ENCODE results near the gene ATOSA.

ATOSA gene

GRCh38 chr15:52710050-52710707 is 31.0 kb upstream of the ATOSA start:
- TF ChIP-seq HDGF (IDR thresholded peaks at IDR 0.05; ENCODE audit: borderline replicate concordance) (no peak), LEF1 (IDR thresholded peaks at IDR 0.05; ENCODE audit: borderline replicate concordance) (no peak), ELF4 (IDR thresholded peaks at IDR 0.05) (no peak), ARNT (IDR thresholded peaks at IDR 0.05) (no peak), FOXK2 (IDR thresholded peaks at IDR 0.05) (no peak), FOXA1 (IDR thresholded peaks at IDR 0.05) (no peak), ZNF384 (IDR thresholded peaks at IDR 0.05) (no peak), CTBP1 (IDR thresholded peaks at IDR 0.05; ENCODE audit: borderline replicate concordance) (no peak), SP1 (IDR thresholded peaks at IDR 0.05) (no peak), BHLHE40 (IDR thresholded peaks at IDR 0.05; ENCODE audit: borderline replicate concordance) (no peak), SUZ12 (IDR thresholded peaks at IDR 0.05) (no peak), NFRKB (IDR thresholded peaks at IDR 0.05) (no peak), FOXM1 (IDR thresholded peaks at IDR 0.05; ENCODE audit: borderline replicate concordance) (no peak), L3MBTL2 (conservative IDR thresholded peaks at IDR 0.05) (no peak), TARDBP (IDR thresholded peaks at IDR 0.05) (no peak)
- TF ChIP-seq, protein P1, sequence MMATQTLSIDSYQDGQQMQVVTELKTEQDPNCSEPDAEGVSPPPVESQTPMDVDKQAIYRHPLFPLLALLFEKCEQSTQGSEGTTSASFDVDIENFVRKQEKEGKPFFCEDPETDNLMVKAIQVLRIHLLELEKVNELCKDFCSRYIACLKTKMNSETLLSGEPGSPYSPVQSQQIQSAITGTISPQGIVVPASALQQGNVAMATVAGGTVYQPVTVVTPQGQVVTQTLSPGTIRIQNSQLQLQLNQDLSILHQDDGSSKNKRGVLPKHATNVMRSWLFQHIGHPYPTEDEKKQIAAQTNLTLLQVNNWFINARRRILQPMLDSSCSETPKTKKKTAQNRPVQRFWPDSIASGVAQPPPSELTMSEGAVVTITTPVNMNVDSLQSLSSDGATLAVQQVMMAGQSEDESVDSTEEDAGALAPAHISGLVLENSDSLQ (IDR thresholded peaks at IDR 0.05), result no peak
- no peak for DNase-seq (ENCODE audit: extremely low spot score)
- ChIA-PET POLR2A (interaction anchor here (1.0 to 1.6 kb wide), 2 partner anchors 8 to 18 kb away, joined by 3 to 4 read pairs; no protein-coding TSS in a partner anchor), CTCF (no interaction called here)

DNA sequence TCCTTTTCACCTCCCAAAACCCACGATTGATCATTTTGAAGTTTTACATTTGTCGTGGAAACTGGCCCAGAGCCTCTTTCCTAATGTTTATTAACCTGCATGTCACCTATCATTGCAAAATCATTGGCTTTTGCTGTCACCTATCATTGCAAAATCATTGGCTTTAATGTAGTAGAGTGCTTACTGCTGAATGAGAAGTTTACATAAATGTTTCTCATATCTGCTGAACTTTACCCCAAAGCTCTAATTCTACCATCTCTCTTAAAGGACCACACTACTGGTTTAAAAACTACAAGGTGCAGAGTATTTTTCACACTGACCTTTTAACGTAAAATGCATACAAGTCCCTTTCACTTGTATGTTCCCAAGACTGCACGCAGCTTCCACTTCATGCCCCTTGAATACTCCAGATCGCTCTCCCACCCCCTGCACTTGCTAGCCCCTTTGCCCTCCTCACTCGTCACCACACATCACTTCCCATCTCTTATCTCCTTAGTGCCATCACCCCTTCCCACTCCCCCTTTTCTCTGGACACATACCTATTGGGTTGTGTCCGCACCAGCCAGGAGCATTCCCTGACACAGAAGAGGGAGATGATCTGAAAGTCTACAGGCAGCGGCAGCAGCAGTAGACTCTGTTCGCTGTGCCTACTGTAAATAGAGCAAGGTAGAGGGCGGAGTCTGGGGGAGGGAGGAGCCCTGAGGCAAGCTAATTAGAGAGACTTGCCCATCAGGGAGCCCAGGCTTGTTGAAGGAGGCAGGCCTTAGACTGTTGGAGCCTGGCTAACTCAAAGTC is 30.2 kb upstream of the ATOSA start:
- CTCF ChIA-PET, result no interaction called here
- peak; percentile 46 for DNase-seq (ENCODE audit: extremely low spot score)
- TF ChIP-seq LEF1 (IDR thresholded peaks at IDR 0.05; ENCODE audit: borderline replicate concordance) (no peak), FOXK2 (IDR thresholded peaks at IDR 0.05) (no peak), ZNF384 (IDR thresholded peaks at IDR 0.05) (no peak), HDGF (IDR thresholded peaks at IDR 0.05; ENCODE audit: borderline replicate concordance) (no peak), L3MBTL2 (conservative IDR thresholded peaks at IDR 0.05) (no peak), SUZ12 (IDR thresholded peaks at IDR 0.05) (no peak), FOXM1 (IDR thresholded peaks at IDR 0.05; ENCODE audit: borderline replicate concordance) (no peak), SP1 (IDR thresholded peaks at IDR 0.05) (no peak), ELF4 (IDR thresholded peaks at IDR 0.05) (no peak), ARNT (IDR thresholded peaks at IDR 0.05) (no peak), CTBP1 (IDR thresholded peaks at IDR 0.05; ENCODE audit: borderline replicate concordance) (no peak), NFRKB (IDR thresholded peaks at IDR 0.05) (no peak), BHLHE40 (IDR thresholded peaks at IDR 0.05; ENCODE audit: borderline replicate concordance) (no peak), TARDBP (IDR thresholded peaks at IDR 0.05) (no peak), FOXA1 (IDR thresholded peaks at IDR 0.05) (no peak)
- TF ChIP-seq, protein P1 (IDR thresholded peaks at IDR 0.05), result no peak

DNA sequence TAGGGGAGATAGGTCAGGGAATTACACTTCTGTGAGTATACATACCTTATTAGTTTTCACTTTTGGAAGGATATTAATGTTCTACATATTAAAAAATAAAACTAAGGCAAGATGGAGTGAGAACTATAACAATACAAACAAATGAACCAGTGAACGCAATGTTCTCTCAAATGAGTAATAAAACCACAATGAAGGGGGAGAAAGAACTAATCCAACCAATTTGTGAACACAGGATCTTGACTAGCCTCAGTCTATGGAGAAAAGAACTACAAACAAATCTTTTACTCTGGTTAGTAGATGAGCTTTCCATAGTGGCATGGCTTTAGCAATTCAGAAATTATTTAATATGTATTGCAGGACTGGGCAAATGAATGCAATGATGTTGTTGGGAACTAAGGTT is 26.9 kb upstream of the ATOSA start:
- TF ChIP-seq FOXK2 (IDR thresholded peaks at IDR 0.05) (no peak), BHLHE40 (IDR thresholded peaks at IDR 0.05; ENCODE audit: borderline replicate concordance) (no peak)
- DNase-seq (ENCODE audit: extremely low spot score), result no peak
- ChIA-PET CTCF (no interaction called here), POLR2A (no interaction called here)

More for the DNA sequence above, 30.2 kb upstream of the ATOSA start:
- POLR2A ChIA-PET, result interaction anchor here (1.0 to 1.6 kb wide), 2 partner anchors 9 to 17 kb away, joined by 3 to 4 read pairs; no protein-coding TSS in a partner anchor

- ChIA-PET POLR2A (no interaction called here), CTCF (no interaction called here)
- no peak for DNase-seq (ENCODE audit: extremely low spot score)
- TF ChIP-seq HDGF (IDR thresholded peaks at IDR 0.05; ENCODE audit: borderline replicate concordance) (no peak), FOXM1 (IDR thresholded peaks at IDR 0.05; ENCODE audit: borderline replicate concordance) (no peak), BHLHE40 (IDR thresholded peaks at IDR 0.05; ENCODE audit: borderline replicate concordance) (no peak), LEF1 (IDR thresholded peaks at IDR 0.05; ENCODE audit: borderline replicate concordance) (no peak), SP1 (IDR thresholded peaks at IDR 0.05) (no peak)
- TF ChIP-seq, protein P1 (IDR thresholded peaks at IDR 0.05), result no peak
These were observed 23.2 kb upstream of the ATOSA start for GRCh38 chr15:52702390-52702789.

- ChIA-PET CTCF (no interaction called here), POLR2A (no interaction called here)
- no peak for DNase-seq (ENCODE audit: extremely low spot score)
- no peak for TF ChIP-seq ELF4 (IDR thresholded peaks at IDR 0.05)
- TF ChIP-seq NFRKB (IDR thresholded peaks at IDR 0.05), result no peak
- TF ChIP-seq FOXM1 (IDR thresholded peaks at IDR 0.05; ENCODE audit: borderline replicate concordance), result no peak
- no peak for TF ChIP-seq SP1 (IDR thresholded peaks at IDR 0.05)
- no peak for TF ChIP-seq CTBP1 (IDR thresholded peaks at IDR 0.05; ENCODE audit: borderline replicate concordance)
- TF ChIP-seq L3MBTL2 (conservative IDR thresholded peaks at IDR 0.05), result no peak
- no peak for TF ChIP-seq SUZ12 (IDR thresholded peaks at IDR 0.05)
These were observed 20.3 kb upstream of the ATOSA start for GRCh38 chr15:52699457-52699856.

DNA sequence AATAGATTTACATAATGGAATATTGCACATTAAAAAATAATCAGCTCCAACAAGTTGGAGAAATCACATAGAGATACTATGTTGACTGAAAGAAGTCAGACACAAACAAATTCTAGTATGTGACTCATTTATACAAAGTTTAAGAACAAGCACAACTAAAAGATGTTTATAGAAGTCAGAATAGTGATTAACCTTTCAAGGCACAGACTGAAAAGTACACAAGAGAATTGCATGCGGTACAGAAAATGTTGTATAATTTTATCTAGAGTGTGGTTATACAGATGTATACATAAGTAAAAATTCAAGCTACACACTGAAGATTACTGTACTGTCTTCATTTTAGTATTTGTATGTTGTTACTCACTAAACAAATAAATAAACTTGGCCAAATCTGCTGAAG is 19.3 kb upstream of the ATOSA start:
- no peak for TF ChIP-seq CTBP1 (IDR thresholded peaks at IDR 0.05; ENCODE audit: borderline replicate concordance)
- CTCF ChIA-PET, result no interaction called here
- POLR2A ChIA-PET, result no interaction called here
- no peak for DNase-seq (ENCODE audit: extremely low spot score)

Data from HEK293T (cell line).